GM23338 (cell line): ENCODE data around the gene BPIFB2. TPM values are rescaled to one million over a fixed set of nuclear protein-coding genes. Genes with fewer than 3 reads are reported as not detected.

Experiments
- ATAC-seq: fragments of 200-7000 bp; cut with Tn5 transposase; 3 replicates; pipeline ENCODE4 v1.9.1; 2020
- DNase-seq: peaks from one replicate; pipeline ENCODE4 v3.0.0-alpha.2; 2015; ENCODE audit warnings: low spot score
- H2AFZ ChIP-seq: fragments of 200-600 bp; sonication (generic); 2 replicates; pipeline ENCODE4 v1.8.0; 2016; ENCODE audit warnings: antibody characterized with exemption, mild to moderate bottlenecking, moderate library complexity
- H3F3A ChIP-seq: fragments of 200-600 bp; sonication (generic); replicated peaks from 2 replicates; pipeline ENCODE4 v1.8.0; 2017; ENCODE audit warnings: antibody characterized with exemption, mixed run types, low read depth
- H3K27ac ChIP-seq: fragments of 200-600 bp; sonication (generic); 2 replicates; pipeline ENCODE4 v1.6.1; 2016; ENCODE audit warnings: low read depth
- H3K27me3 ChIP-seq: fragments of 200-600 bp; sonication (generic); 2 replicates; pipeline ENCODE4 v1.8.0; 2016; ENCODE audit warnings: mild to moderate bottlenecking, mixed run types, moderate library complexity; ENCODE audit not compliant: insufficient read depth
- H3K36me3 ChIP-seq: fragments of 200-600 bp; sonication (generic); 2 replicates; pipeline ENCODE4 v1.8.0; 2016; ENCODE audit warnings: mild to moderate bottlenecking; ENCODE audit not compliant: insufficient read depth
- H3K4me1 ChIP-seq: fragments of 200-600 bp; sonication (generic); 2 replicates; pipeline ENCODE4 v1.8.0; 2016; ENCODE audit warnings: mild to moderate bottlenecking, moderate library complexity; ENCODE audit not compliant: insufficient read depth
- H3K4me2 ChIP-seq: fragments of 200-600 bp; sonication (generic); 2 replicates; pipeline ENCODE4 v1.7.1; 2017; ENCODE audit warnings: mixed run types
- H3K4me3 ChIP-seq: fragments of 200-600 bp; sonication (generic); 2 replicates; pipeline ENCODE4 v1.6.1; 2016; ENCODE audit warnings: mixed run types
- H3K79me2 ChIP-seq: fragments of 200-600 bp; sonication (generic); replicated peaks from 2 replicates; pipeline ENCODE4 v1.8.0; 2017; ENCODE audit warnings: mild to moderate bottlenecking; ENCODE audit not compliant: insufficient read depth
- H3K9me2 ChIP-seq: fragments of 200-600 bp; sonication (generic); 2 replicates; pipeline ENCODE4 v1.8.0; 2017; ENCODE audit not compliant: insufficient read depth
- H4K20me1 ChIP-seq: fragments of 200-600 bp; sonication (generic); replicated peaks from 2 replicates; pipeline ENCODE4 v1.8.0; 2017; ENCODE audit warnings: mild to moderate bottlenecking; ENCODE audit not compliant: insufficient read depth
- H3K27ac Mint-ChIP-seq: 2 replicates; pipeline ENCODE4 v1.8.0; 2020; ENCODE audit warnings: inconsistent platforms, mild to moderate bottlenecking, moderate library complexity, mixed read lengths
- H3K27me3 Mint-ChIP-seq: 3 replicates; pipeline ENCODE4 v1.8.0; 2022; ENCODE audit warnings: low read depth, mild to moderate bottlenecking, moderate library complexity, mixed read lengths, inconsistent platforms; ENCODE audit not compliant: insufficient read depth, poor library complexity
- H3K36me3 Mint-ChIP-seq: 3 replicates; pipeline ENCODE4 v1.8.0; 2021; ENCODE audit warnings: low read depth, mild to moderate bottlenecking, inconsistent platforms, moderate library complexity, mixed read lengths
- H3K4me1 Mint-ChIP-seq: 3 replicates; pipeline ENCODE4 v1.8.0; 2020; ENCODE audit warnings: mild to moderate bottlenecking, inconsistent platforms, mixed read lengths
- H3K4me3 Mint-ChIP-seq: 3 replicates; pipeline ENCODE4 v1.8.0; 2021; ENCODE audit warnings: moderate library complexity, mild to moderate bottlenecking, inconsistent platforms, mixed read lengths
- H3K9me3 Mint-ChIP-seq: 3 replicates; pipeline ENCODE4 v1.8.0; 2020; ENCODE audit warnings: moderate library complexity, mild to moderate bottlenecking, inconsistent platforms, mixed read lengths
- CREB1 ChIP-seq: fragments of 250-450 bp; sonication (Bioruptor Pico); IDR thresholded peaks from 2 replicates; pipeline ENCODE4 v1.5.0; 2020; ENCODE audit warnings: low read depth, mild to moderate bottlenecking, moderate library complexity
- CTCF ChIP-seq, 2 experiments: fragments of 200-600 bp in 1 of 2; sonication (generic) in 1 of 2; conservative IDR thresholded peaks; 2 replicates each; pipeline versions ENCODE4 v1.5.1 to v1.6.1; 2016 to 2017; ENCODE audit warnings: antibody characterized with exemption in 2 of 2, low read depth in 2 of 2, mild to moderate bottlenecking in 2 of 2, moderate library complexity in 1 of 2
- EZH2phosphoT487 ChIP-seq: fragments of 200-600 bp; sonication (generic); IDR thresholded peaks from one replicate; pipeline ENCODE4 v1.8.1; 2018; ENCODE audit warnings: antibody characterized with exemption; ENCODE audit not compliant: unreplicated experiment
- JUNB ChIP-seq: IDR thresholded peaks from one replicate; pipeline ENCODE4 v1.6.1; 2016; ENCODE audit warnings: antibody characterized with exemption; ENCODE audit not compliant: unreplicated experiment
- NANOG ChIP-seq: IDR thresholded peaks from 2 replicates; pipeline ENCODE4 v1.6.1; 2016; ENCODE audit warnings: antibody characterized with exemption, borderline replicate concordance
- POLR2AphosphoS5 ChIP-seq: IDR thresholded peaks from 2 replicates; pipeline ENCODE4 v1.6.1; 2016; ENCODE audit warnings: antibody characterized with exemption, low read depth
- STAT1 ChIP-seq: IDR thresholded peaks from one replicate; pipeline ENCODE4 v1.6.1; 2016; ENCODE audit warnings: antibody characterized with exemption; ENCODE audit not compliant: unreplicated experiment
- ZNF114 ChIP-seq: fragments of 250-450 bp; sonication (Bioruptor Pico); IDR thresholded peaks from 2 replicates; pipeline ENCODE4 v1.5.0; 2020; ENCODE audit warnings: mild to moderate bottlenecking, moderate library complexity
- ZNF331 ChIP-seq: fragments of 250-450 bp; sonication (Bioruptor Pico); IDR thresholded peaks from 2 replicates; pipeline ENCODE4 v1.5.0; 2020; ENCODE audit warnings: low read depth, mild to moderate bottlenecking, moderate library complexity
- ZNF462 ChIP-seq: fragments of 250-450 bp; sonication (Bioruptor Pico); IDR thresholded peaks from 2 replicates; pipeline ENCODE4 v1.5.0; 2020; ENCODE audit warnings: mild to moderate bottlenecking, moderate library complexity
- polyA plus RNA-seq: library from polyadenylated mRNA; unstranded; fragments of >200 nt; fragmentation: Nextera tagmentation; extraction: Ambion mirVana; gene quantifications from 2 replicates; pipeline ENCODE4 v1.2.1, GENCODE V29; 2016
- total RNA-seq: library from RNA; depleted of rRNA; stranded (reverse); fragments of >200 nt; shearing (Covaris generic); gene quantifications from 2 replicates; pipeline ENCODE4 v1.2.3, GENCODE V29; 2014
- TF ChIP-seq, protein P1 (sequence below): IDR thresholded peaks from one replicate; pipeline ENCODE4 v1.6.1; 2018; ENCODE audit warnings: antibody characterized with exemption; ENCODE audit not compliant: unreplicated experiment

Gene BPIFB2
- total and polyA plus RNA-seq, 2 experiments from 2014 or later, result not detected

DNA sequence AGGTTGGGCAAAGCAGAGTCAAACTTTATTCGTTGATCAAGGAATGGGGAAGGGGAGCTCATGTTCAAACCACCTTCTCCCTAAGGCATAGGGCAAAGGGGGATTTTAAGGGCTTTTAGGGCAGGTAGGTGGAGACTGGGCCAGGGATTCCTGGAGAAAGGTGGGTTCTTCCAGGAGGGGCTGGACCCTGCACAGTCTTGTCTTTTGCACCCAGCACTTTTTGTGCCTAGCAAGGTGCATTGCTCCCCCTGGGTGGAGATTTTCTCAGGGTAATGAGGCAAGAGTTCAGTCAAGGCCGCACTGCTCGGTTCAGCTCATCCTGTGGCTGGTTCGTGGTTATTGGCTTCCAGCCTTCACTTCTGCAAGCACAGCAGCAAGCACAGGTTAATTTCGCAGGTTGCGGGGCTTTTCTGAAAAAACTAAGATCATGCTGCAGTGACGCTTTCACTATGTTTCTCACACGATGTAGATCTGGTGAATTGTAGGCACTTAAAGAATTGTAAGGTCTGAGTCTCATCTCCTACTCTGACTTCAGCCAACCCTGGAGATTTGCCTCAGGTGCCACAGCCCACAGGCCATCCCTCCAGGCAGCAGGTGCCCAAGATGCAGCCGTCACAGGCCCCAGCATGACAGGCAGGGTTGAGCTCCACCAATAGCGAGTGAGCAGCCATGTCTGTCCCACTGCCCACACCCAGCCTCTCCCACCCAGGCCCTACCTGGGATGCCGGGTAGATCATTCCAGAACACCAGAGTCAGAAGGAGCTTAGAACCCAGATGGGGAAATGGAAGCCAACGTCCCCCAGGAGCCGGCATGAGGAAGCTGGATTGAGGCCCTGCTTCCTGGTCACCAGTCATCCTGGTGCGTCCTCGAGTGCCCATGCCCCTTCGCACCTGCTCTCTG lies 40.4 kb upstream of the BPIFB2 start:
- Histone ChIP-seq H3K36me3 (no peaks in the 10 kb centered on the region), H3K4me3 (no peak overlapping the region), H3K27me3 (no peaks in the 10 kb centered on the region), H3K9me2 (no peaks in the 10 kb centered on the region), H3K4me2 (no peak overlapping the region), H2AFZ (no peak overlapping the region), H3K79me2 (no peaks in the 10 kb centered on the region), H3K4me1 (peaks cover 13% of the 10 kb centered on the region), H3K27ac (no peak overlapping the region), H3F3A (no peaks in the 10 kb centered on the region), H4K20me1 (no peaks in the 10 kb centered on the region)
- no peak for TF ChIP-seq ZNF462
- TF ChIP-seq NANOG, result no peak
- TF ChIP-seq ZNF331 (CRISPR knock-in tag), result no peak
- no peak for TF ChIP-seq CTCF (conservative IDR thresholded peaks at IDR 0.05; ENCODE audit: low read depth in 2 of 2)
- no peak for TF ChIP-seq JUNB
- TF ChIP-seq, protein P1, sequence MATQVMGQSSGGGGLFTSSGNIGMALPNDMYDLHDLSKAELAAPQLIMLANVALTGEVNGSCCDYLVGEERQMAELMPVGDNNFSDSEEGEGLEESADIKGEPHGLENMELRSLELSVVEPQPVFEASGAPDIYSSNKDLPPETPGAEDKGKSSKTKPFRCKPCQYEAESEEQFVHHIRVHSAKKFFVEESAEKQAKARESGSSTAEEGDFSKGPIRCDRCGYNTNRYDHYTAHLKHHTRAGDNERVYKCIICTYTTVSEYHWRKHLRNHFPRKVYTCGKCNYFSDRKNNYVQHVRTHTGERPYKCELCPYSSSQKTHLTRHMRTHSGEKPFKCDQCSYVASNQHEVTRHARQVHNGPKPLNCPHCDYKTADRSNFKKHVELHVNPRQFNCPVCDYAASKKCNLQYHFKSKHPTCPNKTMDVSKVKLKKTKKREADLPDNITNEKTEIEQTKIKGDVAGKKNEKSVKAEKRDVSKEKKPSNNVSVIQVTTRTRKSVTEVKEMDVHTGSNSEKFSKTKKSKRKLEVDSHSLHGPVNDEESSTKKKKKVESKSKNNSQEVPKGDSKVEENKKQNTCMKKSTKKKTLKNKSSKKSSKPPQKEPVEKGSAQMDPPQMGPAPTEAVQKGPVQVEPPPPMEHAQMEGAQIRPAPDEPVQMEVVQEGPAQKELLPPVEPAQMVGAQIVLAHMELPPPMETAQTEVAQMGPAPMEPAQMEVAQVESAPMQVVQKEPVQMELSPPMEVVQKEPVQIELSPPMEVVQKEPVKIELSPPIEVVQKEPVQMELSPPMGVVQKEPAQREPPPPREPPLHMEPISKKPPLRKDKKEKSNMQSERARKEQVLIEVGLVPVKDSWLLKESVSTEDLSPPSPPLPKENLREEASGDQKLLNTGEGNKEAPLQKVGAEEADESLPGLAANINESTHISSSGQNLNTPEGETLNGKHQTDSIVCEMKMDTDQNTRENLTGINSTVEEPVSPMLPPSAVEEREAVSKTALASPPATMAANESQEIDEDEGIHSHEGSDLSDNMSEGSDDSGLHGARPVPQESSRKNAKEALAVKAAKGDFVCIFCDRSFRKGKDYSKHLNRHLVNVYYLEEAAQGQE, result no peak
- no peak for TF ChIP-seq STAT1
- TF ChIP-seq CREB1, result no peak
- TF ChIP-seq EZH2phosphoT487, result no peak
- TF ChIP-seq ZNF114 (CRISPR knock-in tag), result no peak
- TF ChIP-seq POLR2AphosphoS5, result no peak
- Mint-ChIP-seq H3K27ac (no peak overlapping the region), H3K27me3 (peaks cover 10% of the 10 kb centered on the region), H3K9me3 (no peaks in the 10 kb centered on the region; the same call in 2 of the 3 replicates), H3K36me3 (no peaks in the 10 kb centered on the region), H3K4me3 (no peak overlapping the region), H3K4me1 (peaks cover 2% of the 10 kb centered on the region; the same call in 1 of the 3 replicates)
- DNase-seq (no peak), ATAC-seq (no peak)
